C4-2B (cell line): ENCODE data around the gene FDXACB1.

Experiments used
- H3K27ac ChIP-seq: fragments of 450-650 bp; 2 replicates; pipeline ENCODE4 v1.5.1; 2017
- CTCF ChIP-seq: fragments of 450-650 bp; conservative IDR thresholded peaks from 2 replicates; pipeline ENCODE4 v1.5.1; 2017; ENCODE audit warnings: mild to moderate bottlenecking
- ZFX ChIP-seq: fragments of 450-650 bp; IDR thresholded peaks from 2 replicates; pipeline ENCODE4 v1.6.1; 2017

The FDXACB1 gene

GRCh38 chr11:111840143-111840542 lies 38.8 kb downstream of the FDXACB1 start:
- H3K27ac ChIP-seq = no peak overlapping the region
- no peak for TF ChIP-seq ZFX
- TF ChIP-seq CTCF = no peak

DNA sequence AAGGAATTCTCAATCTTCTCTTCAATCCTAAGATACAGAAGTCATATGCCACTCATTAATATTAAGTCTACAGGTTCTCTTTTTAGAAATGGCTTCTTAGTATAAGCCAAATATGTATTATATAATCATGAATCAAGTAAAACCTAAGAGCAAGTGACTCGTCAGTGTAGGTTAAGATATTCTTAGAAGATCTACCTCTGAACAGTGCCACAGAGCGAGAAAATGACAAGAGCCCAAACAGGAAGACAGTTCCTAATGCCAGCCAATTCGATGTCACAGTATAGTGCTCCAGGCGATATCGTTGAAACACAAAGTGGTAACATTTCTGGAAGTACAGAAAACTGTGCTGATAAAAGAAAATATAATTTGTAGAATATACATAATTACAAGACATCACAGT lies 40.9 kb downstream of the FDXACB1 start:
- TF ChIP-seq CTCF (no peak), ZFX (no peak)

DNA sequence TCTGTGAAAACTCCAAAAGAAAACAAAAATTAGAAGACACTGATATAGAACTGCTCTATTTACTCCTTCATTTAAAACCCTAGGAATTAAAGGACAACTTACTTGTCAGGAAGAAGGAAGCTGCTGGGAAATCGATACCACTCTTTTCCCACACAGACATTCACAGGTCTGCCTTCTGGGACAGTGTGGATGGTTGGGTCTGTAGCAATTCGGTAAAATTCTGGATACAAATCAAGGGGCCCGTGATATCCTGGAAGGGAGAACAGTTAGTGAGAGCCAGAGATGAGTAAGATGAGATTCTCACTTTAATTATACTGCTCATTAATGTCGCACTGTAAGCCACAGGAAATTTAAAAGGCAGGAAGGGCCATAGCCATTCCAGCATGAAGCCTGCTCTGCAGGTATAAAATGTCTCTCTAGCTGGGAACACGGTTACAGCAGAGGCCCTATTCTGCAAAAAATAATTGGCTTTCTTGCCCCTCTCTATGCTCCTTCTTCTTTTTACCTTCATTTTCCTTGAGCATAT lies 41.5 kb downstream of the FDXACB1 start:
- no peak overlapping the region for H3K27ac ChIP-seq
- TF ChIP-seq ZFX = no peak
- TF ChIP-seq CTCF = no peak

More for the DNA sequence above, 40.9 kb downstream of the FDXACB1 start:
- no peak overlapping the region for H3K27ac ChIP-seq

DNA sequence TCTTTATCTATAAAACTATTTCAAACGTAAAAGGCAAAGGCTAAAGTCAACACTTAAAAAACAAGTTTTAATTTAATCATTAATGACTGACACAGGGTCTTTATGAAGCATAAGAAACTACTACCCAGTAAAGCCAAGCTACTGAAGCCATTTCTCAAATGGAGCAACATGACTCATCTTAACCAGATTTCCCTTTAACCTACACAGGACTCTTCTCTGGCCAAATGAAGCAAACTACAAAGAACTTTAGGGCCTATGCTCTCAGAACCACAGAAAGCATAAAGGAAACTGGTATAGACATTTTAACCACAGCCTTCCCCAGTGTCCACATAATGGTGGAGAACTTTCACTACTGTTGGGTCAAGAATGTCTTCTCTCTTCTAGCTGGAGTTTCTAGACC lies 42.2 kb downstream of the FDXACB1 start:
- TF ChIP-seq ZFX (no peak), CTCF (no peak)
- no peak overlapping the region for H3K27ac ChIP-seq

DNA sequence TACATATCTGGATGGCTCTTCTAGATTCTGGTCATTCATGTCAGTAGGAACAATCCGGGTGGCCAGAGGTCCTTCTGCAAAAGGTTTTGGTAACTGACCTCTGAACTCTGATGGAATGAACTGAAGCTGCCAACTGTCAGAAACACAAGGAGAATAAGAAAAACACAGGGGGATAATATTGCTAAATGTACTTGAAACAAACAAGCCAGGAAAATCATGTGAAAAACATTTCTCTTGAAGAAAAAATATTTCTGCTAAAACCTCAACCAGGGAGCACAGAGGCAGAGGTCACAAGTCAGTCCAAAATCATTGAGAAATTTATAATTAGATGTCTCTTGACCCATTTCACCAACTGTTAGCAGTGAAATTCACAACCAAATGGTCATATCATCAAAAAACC lies 42.8 kb downstream of the FDXACB1 start:
- TF ChIP-seq ZFX (no peak), CTCF (no peak)
- no peak overlapping the region for H3K27ac ChIP-seq

GRCh38 chr11:111835665-111836064 lies 43.3 kb downstream of the FDXACB1 start:
- no peak for TF ChIP-seq ZFX
- no peak for TF ChIP-seq CTCF
- H3K27ac ChIP-seq = no peak overlapping the region

DNA sequence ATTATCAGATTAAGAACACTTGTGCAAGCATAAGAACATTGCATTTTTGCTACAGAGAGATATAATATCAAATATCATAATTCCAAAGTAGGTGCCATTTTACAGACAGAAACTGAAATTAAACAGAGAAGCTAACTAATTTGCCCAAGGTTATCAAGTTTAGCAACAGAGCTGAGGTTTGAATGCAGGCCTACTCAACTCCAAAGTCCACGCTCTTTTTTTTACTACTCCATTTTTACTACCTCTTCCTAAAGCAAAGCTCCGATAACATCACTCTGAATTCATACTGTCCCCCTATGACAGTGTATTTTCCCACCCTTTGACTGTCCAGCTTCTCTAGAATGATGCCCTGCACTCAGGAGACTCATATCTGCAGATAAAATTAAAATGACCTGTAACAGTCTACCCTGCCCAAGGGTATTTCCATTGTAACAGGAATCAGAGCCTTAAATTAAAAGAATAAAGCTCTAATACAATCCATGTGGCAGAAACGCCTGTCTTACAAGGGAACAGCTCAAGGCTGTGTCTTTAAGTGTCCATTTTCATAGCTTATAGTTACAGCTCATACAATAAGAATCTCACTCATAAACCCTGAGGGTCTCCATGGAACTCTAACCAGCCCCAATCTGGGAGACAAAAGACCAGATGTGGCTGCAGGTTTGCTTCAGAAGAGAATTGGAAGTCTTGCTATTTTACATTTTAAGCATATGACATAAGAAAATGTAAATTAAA lies 44.4 kb downstream of the FDXACB1 start:
- TF ChIP-seq ZFX (no peak), CTCF (no peak)
- H3K27ac ChIP-seq = no peak overlapping the region
